ENCODE data around the gene PPP2R1B.

The PPP2R1B gene

DNA sequence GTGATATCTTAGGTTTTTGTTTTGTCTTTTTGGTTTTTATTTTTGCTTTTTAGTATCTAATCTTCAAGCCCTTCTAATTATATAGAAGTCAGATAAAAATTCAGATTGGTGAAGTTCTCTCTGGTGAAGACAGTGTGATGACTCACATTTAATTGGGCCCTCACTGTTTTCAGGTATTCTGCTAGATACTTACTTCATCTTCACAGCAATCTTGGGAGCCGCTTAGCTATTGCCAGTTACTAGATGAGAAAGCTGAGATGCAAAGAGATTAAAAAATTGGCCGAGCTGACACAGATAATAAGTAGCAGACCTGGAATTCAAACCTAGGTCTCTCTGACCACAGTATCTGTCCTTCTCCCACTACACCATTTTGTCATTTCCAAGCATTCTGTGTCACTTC is 75.0 kb downstream of the PPP2R1B start:
- DNase-seq: no peak

DNA sequence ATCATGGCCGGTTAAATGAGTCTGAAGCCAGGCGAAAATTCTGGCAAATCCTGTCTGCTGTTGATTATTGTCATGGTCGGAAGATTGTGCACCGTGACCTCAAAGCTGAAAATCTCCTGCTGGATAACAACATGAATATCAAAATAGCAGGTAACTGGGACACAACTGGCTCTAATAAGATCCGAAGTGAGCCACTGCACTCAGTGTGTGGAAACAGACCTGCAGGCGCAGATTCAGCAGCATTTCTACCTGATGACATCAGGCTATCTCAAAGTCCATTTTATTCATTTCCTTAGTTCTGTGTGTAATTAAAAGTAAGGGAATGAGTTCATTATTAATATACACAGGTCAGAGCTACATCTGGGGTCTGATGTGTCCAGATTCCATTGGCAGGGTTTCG is 78.2 kb downstream of the PPP2R1B start:
- DNase-seq: no peak

DNA sequence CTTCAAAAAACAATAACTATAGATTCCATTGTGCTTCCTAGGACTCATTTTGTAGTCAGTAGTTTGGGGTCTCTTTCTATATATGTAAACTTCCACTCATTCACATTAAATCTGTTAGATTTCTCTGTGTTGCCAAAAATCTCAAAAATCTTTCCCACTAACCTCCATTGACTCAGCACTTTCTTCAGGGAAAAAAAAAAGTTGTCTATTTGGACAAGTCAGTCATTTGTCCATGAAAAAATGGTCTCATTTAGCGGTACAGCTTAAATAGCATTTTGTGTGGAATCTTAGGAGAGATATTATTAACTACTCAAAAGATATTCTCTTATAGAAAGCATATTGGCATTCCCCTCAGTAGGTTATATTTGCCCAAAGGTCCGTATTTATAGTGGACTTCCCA is 81.9 kb downstream of the PPP2R1B start:
- no peak for DNase-seq

DNA sequence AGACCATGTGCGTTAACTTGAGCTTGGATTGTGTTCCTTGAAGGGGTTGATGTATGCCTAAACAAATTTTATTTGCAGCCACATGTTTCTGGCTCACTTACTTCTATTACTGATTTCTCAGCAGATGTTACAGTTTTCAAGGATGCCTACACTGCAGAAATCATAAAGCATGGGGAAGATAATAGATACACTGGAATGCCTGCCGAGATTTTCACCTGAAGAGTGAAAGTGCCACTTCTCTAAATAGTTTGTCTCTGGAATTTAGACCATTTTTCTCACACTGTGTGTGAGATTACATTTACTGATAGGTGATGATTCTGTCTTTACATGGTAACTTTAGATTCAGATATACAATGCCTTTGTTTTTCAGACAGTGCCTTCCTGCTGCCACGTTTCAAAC is 82.4 kb downstream of the PPP2R1B start:
- no peak for DNase-seq

DNA sequence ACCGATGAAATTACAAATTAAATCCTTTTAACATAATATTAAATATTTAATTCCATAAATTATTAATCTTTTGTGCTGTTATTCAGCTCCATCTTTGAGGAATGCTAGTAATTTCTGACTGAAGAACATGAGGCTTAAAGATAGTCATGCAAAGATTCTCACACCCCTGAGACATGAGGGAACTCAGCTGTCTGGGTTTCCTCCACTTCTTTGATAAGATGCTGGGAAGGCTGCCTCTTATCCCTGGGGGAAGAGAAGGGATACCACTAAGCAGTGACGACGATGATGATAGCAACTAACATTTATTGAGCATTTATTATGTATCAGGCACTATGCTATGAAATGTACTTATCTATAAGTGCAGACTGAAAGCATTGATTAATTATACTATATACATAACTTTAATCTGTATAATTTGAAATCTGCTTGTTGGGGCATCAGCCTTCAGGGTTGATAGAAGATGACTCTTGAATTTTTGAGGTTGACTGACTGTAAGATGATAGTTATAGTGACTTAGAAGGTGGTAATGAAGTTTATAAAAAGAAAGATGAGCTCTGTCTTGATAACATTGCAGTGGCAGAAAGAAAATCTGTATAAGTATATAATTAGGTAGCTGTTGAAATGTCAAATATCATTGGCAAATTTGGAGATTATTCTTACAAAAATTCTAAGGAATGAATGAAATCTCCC is 85.6 kb downstream of the PPP2R1B start:
- DNase-seq: no peak
